HepG2 (cell line): ENCODE results near the gene MT4. TPM values are rescaled to one million over a fixed set of nuclear protein-coding genes. Genes with fewer than 3 reads are reported as not detected.

Experiments
- AGO1 ChIP-seq: fragments of 200-400 bp; formaldehyde crosslinking; IDR thresholded peaks from 2 replicates; pipeline ENCODE4 v1.6.1; 2017; ENCODE audit warnings: mild to moderate bottlenecking, low read depth, low read length, moderate library complexity; ENCODE audit not compliant: poor library complexity, severe bottlenecking
- EED ChIP-seq: sonication (generic); formaldehyde crosslinking; IDR thresholded peaks from 2 replicates; pipeline ENCODE4 v1.5.0; 2020; ENCODE audit warnings: mild to moderate bottlenecking, missing genetic modification reagents
- GATAD1 ChIP-seq: IDR thresholded peaks from 2 replicates; pipeline ENCODE4 v1.6.1; 2016; ENCODE audit warnings: missing genetic modification reagents, missing compliant biosample characterization
- JUND ChIP-seq: sonication (generic); formaldehyde crosslinking; IDR thresholded peaks from 2 replicates; pipeline ENCODE4 v1.8.0; 2022; ENCODE audit warnings: mild to moderate bottlenecking, missing genetic modification reagents
- KAT8 ChIP-seq: IDR thresholded peaks from 2 replicates; pipeline ENCODE4 v1.6.1; 2016; ENCODE audit warnings: missing genetic modification reagents, missing compliant biosample characterization
- MIXL1 ChIP-seq: IDR thresholded peaks from 2 replicates; pipeline ENCODE4 v1.6.1; 2016
- PAF1 ChIP-seq: IDR thresholded peaks from 2 replicates; pipeline ENCODE4 v1.6.1; 2016; ENCODE audit warnings: missing genetic modification reagents, missing compliant biosample characterization
- RXRB ChIP-seq: IDR thresholded peaks from 2 replicates; pipeline ENCODE4 v1.6.1; 2016; ENCODE audit warnings: borderline replicate concordance, missing genetic modification reagents, missing compliant biosample characterization
- SMARCE1 ChIP-seq: fragments of 450-650 bp; IDR thresholded peaks from 2 replicates; pipeline ENCODE4 v1.6.1; 2017; ENCODE audit warnings: borderline replicate concordance
- SOX6 ChIP-seq, 2 experiments: fragments of 450-650 bp in 1 of 2; sonication (generic) in 1 of 2; formaldehyde crosslinking in 1 of 2; IDR thresholded peaks; 2 replicates each; pipeline versions ENCODE4 v1.4.0 to v1.6.1; 2017 to 2020; ENCODE audit warnings: antibody characterized with exemption in 1 of 2, mild to moderate bottlenecking in 1 of 2, missing genetic modification reagents in 1 of 2
- ZEB1 ChIP-seq: IDR thresholded peaks from 2 replicates; pipeline ENCODE4 v1.6.1; 2012; ENCODE audit warnings: mild to moderate bottlenecking, low read depth, inconsistent platforms; ENCODE audit not compliant: insufficient replicate concordance
- ZNF317 ChIP-seq: sonication (generic); formaldehyde crosslinking; IDR thresholded peaks from 2 replicates; pipeline ENCODE4 v1.5.0; 2020; ENCODE audit warnings: mild to moderate bottlenecking, missing genetic modification reagents
- ZNF331 ChIP-seq: sonication (generic); formaldehyde crosslinking; IDR thresholded peaks from 2 replicates; pipeline ENCODE4 v1.4.0; 2020; ENCODE audit warnings: missing genetic modification reagents
- ZNF335 ChIP-seq: sonication (generic); formaldehyde crosslinking; IDR thresholded peaks from 2 replicates; pipeline ENCODE4 v1.4.0; 2020; ENCODE audit warnings: missing genetic modification reagents
- ZNF619 ChIP-seq: sonication (generic); formaldehyde crosslinking; IDR thresholded peaks from 2 replicates; pipeline ENCODE4 v1.4.0; 2020; ENCODE audit warnings: mild to moderate bottlenecking, missing genetic modification reagents
- ZNF788 ChIP-seq: sonication (generic); formaldehyde crosslinking; IDR thresholded peaks from 2 replicates; pipeline ENCODE4 v1.5.0; 2020; ENCODE audit warnings: mild to moderate bottlenecking, missing genetic modification reagents, borderline replicate concordance
- polyA plus RNA-seq, 8 experiments: library from polyadenylated mRNA; depleted of rRNA in 3 of 8; stranded (reverse) in 7 of 8; unstranded in 1 of 8; fragments of >200 nt; fragmentation: Illumina TruSeq in 4 of 8; extraction: Trizol in 4 of 8; gene quantifications; 2 replicates each; pipeline versions ENCODE4 v1.2.1 to v1.2.3, GENCODE V29; 2011 to 2016; ENCODE audit warnings: low read depth in 4 of 8, missing spikeins in 1 of 8, mixed read lengths in 1 of 8; ENCODE audit not compliant: insufficient read depth in 1 of 8
- total RNA-seq, 5 experiments: library from RNA; depleted of rRNA; stranded (reverse); fragments of >200 nt; fragmentation: Illumina TruSeq; extraction: Trizol; gene quantifications; 2 replicates each; pipeline ENCODE4 v1.2.3, GENCODE V29; 2016; ENCODE audit warnings: low read depth in 1 of 5
- TF ChIP-seq, protein P1 (sequence below): sonication (generic); formaldehyde crosslinking; IDR thresholded peaks from 2 replicates; pipeline ENCODE4 v1.4.0; 2020; ENCODE audit warnings: mild to moderate bottlenecking, missing genetic modification reagents
- TF ChIP-seq, protein P2 (sequence below): sonication (generic); formaldehyde crosslinking; IDR thresholded peaks from 2 replicates; pipeline ENCODE4 v1.5.0; 2020; ENCODE audit warnings: mild to moderate bottlenecking, missing genetic modification reagents
- TF ChIP-seq, protein P3 (sequence below): sonication (generic); formaldehyde crosslinking; IDR thresholded peaks from 2 replicates; pipeline ENCODE4 v1.4.0; 2020; ENCODE audit warnings: missing genetic modification reagents
- TF ChIP-seq, protein P4 (sequence below): IDR thresholded peaks from 2 replicates; pipeline ENCODE4 v1.6.1; 2016; ENCODE audit warnings: low read depth, borderline replicate concordance
- TF ChIP-seq, protein P5 (sequence below): sonication (generic); formaldehyde crosslinking; IDR thresholded peaks from 2 replicates; pipeline ENCODE4 v1.4.0; 2020; ENCODE audit warnings: mild to moderate bottlenecking, missing genetic modification reagents

The MT4 gene
- total and polyA plus RNA-seq, 2 of the 13 experiments (the other 11 are each of a cell fraction or from before 2014, with no cell fraction given) = not detected

DNA sequence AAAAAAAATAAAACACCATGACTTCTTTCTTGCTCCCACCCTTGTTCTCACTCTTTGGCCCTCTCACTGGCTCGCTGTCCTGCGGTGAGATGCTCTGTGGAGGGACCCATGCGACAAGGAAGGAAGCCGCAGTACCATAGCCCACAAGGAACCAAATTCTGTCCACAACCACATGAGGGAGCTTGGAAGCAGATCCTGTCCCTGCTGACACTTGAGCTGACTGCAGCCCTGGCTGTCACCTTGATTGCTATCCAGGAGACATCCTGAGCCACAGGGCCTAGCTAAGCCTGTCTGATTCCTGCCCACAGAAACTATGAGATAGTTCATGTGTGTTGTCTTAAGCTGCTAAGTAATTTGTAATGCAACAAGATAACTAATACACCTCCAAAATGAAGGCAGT, 38.7 kb downstream of the MT4 start (continued):
- TF ChIP-seq, protein P1, sequence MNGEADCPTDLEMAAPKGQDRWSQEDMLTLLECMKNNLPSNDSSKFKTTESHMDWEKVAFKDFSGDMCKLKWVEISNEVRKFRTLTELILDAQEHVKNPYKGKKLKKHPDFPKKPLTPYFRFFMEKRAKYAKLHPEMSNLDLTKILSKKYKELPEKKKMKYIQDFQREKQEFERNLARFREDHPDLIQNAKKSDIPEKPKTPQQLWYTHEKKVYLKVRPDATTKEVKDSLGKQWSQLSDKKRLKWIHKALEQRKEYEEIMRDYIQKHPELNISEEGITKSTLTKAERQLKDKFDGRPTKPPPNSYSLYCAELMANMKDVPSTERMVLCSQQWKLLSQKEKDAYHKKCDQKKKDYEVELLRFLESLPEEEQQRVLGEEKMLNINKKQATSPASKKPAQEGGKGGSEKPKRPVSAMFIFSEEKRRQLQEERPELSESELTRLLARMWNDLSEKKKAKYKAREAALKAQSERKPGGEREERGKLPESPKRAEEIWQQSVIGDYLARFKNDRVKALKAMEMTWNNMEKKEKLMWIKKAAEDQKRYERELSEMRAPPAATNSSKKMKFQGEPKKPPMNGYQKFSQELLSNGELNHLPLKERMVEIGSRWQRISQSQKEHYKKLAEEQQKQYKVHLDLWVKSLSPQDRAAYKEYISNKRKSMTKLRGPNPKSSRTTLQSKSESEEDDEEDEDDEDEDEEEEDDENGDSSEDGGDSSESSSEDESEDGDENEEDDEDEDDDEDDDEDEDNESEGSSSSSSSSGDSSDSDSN = peak; percentile 17; the same call in 1 of the 2 replicates
- TF ChIP-seq SOX6 (IDR thresholded peaks at IDR 0.05) = no peak
- peak; percentile 27 for TF ChIP-seq SOX6 (CRISPR knock-in tag; IDR thresholded peaks at IDR 0.05)
- TF ChIP-seq, protein P2, sequence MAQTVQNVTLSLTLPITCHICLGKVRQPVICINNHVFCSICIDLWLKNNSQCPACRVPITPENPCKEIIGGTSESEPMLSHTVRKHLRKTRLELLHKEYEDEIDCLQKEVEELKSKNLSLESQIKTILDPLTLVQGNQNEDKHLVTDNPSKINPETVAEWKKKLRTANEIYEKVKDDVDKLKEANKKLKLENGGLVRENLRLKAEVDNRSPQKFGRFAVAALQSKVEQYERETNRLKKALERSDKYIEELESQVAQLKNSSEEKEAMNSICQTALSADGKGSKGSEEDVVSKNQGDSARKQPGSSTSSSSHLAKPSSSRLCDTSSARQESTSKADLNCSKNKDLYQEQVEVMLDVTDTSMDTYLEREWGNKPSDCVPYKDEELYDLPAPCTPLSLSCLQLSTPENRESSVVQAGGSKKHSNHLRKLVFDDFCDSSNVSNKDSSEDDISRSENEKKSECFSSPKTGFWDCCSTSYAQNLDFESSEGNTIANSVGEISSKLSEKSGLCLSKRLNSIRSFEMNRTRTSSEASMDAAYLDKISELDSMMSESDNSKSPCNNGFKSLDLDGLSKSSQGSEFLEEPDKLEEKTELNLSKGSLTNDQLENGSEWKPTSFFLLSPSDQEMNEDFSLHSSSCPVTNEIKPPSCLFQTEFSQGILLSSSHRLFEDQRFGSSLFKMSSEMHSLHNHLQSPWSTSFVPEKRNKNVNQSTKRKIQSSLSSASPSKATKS (CRISPR knock-in tag) = no peak
- TF ChIP-seq AGO1 = no peak
- TF ChIP-seq ZNF317 (CRISPR knock-in tag) = 0 out of 2 replicates have a peak, but pooled peaks have one; percentile 43
- TF ChIP-seq ZNF788 (CRISPR knock-in tag) = 0 out of 2 replicates have a peak, but pooled peaks have one; percentile 12
- TF ChIP-seq, protein P3, sequence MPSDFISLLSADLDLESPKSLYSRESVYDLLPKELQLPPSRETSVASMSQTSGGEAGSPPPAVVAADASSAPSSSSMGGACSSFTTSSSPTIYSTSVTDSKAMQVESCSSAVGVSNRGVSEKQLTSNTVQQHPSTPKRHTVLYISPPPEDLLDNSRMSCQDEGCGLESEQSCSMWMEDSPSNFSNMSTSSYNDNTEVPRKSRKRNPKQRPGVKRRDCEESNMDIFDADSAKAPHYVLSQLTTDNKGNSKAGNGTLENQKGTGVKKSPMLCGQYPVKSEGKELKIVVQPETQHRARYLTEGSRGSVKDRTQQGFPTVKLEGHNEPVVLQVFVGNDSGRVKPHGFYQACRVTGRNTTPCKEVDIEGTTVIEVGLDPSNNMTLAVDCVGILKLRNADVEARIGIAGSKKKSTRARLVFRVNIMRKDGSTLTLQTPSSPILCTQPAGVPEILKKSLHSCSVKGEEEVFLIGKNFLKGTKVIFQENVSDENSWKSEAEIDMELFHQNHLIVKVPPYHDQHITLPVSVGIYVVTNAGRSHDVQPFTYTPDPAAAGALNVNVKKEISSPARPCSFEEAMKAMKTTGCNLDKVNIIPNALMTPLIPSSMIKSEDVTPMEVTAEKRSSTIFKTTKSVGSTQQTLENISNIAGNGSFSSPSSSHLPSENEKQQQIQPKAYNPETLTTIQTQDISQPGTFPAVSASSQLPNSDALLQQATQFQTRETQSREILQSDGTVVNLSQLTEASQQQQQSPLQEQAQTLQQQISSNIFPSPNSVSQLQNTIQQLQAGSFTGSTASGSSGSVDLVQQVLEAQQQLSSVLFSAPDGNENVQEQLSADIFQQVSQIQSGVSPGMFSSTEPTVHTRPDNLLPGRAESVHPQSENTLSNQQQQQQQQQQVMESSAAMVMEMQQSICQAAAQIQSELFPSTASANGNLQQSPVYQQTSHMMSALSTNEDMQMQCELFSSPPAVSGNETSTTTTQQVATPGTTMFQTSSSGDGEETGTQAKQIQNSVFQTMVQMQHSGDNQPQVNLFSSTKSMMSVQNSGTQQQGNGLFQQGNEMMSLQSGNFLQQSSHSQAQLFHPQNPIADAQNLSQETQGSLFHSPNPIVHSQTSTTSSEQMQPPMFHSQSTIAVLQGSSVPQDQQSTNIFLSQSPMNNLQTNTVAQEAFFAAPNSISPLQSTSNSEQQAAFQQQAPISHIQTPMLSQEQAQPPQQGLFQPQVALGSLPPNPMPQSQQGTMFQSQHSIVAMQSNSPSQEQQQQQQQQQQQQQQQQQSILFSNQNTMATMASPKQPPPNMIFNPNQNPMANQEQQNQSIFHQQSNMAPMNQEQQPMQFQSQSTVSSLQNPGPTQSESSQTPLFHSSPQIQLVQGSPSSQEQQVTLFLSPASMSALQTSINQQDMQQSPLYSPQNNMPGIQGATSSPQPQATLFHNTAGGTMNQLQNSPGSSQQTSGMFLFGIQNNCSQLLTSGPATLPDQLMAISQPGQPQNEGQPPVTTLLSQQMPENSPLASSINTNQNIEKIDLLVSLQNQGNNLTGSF = no peak
- peak; percentile 84 for TF ChIP-seq MIXL1 (CRISPR knock-in tag)
- no peak for TF ChIP-seq ZNF335 (CRISPR knock-in tag)
- no peak for TF ChIP-seq PAF1
- TF ChIP-seq, protein P4, sequence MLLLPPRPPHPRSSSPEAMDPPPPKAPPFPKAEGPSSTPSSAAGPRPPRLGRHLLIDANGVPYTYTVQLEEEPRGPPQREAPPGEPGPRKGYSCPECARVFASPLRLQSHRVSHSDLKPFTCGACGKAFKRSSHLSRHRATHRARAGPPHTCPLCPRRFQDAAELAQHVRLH (CRISPR knock-in tag) = peak; percentile 52; the same call in 1 of the 2 replicates
- TF ChIP-seq SMARCE1 = no peak
- TF ChIP-seq, protein P5, sequence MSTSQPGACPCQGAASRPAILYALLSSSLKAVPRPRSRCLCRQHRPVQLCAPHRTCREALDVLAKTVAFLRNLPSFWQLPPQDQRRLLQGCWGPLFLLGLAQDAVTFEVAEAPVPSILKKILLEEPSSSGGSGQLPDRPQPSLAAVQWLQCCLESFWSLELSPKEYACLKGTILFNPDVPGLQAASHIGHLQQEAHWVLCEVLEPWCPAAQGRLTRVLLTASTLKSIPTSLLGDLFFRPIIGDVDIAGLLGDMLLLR (CRISPR knock-in tag) = no peak
- no peak for TF ChIP-seq EED (CRISPR knock-in tag)
- TF ChIP-seq GATAD1 = peak; percentile 48
- no peak for TF ChIP-seq ZEB1
- peak; percentile 46; the same call in 1 of the 2 replicates for TF ChIP-seq ZNF331 (CRISPR knock-in tag)
- TF ChIP-seq JUND (CRISPR knock-in tag) = no peak
- TF ChIP-seq RXRB (CRISPR knock-in tag) = peak; percentile 57; the same call in 1 of the 2 replicates
- TF ChIP-seq KAT8 (CRISPR knock-in tag) = peak; percentile 22; the same call in 1 of the 2 replicates
- 0 out of 2 replicates have a peak, but pooled peaks have one; percentile 64 for TF ChIP-seq ZNF619
